HG03442 (cell line): ENCODE results near the gene IL17C.
"Not testable (repeated sequence)": the region's sequence is repeated elsewhere in the genome, so short reads cannot be mapped to it uniquely, and the experiment has no call there.

Source experiments
- ATAC-seq: cut with Tn5 transposase; IDR thresholded peaks from one replicate; pipeline ENCODE4 v1.9.1; 2021; ENCODE audit warnings: mild to moderate bottlenecking, moderate library complexity; ENCODE audit not compliant: unreplicated experiment

IL17C gene

GRCh38 chr16:88655733-88656281 is 17.4 kb downstream of the IL17C start:
- ATAC-seq: no peak

GRCh38 chr16:88656291-88656980 is 18.1 kb downstream of the IL17C start:
- ATAC-seq: no peak

GRCh38 chr16:88657371-88657770 is 19.0 kb downstream of the IL17C start:
- ATAC-seq: no peak

GRCh38 chr16:88658714-88659113 is 20.3 kb downstream of the IL17C start:
- no peak for ATAC-seq

- no peak for ATAC-seq
Observed at GRCh38 chr16:88659160-88659559, 20.8 kb downstream of the IL17C start.

GRCh38 chr16:88661468-88661867 is 23.1 kb downstream of the IL17C start:
- ATAC-seq: no peak

- ATAC-seq: no peak
Observed at GRCh38 chr16:88662222-88662842, 24.0 kb downstream of the IL17C start.

- ATAC-seq: peak; percentile 92
Observed at GRCh38 chr16:88662843-88663606, 24.7 kb downstream of the IL17C start, which contains the start of gene MVD. Gene MVD, minus strand, starts transcription at chr16:88663091. Its CDS starts 11 bp downstream, at chr16:88663080.

- ATAC-seq: no peak
Observed at GRCh38 chr16:88665148-88665547, 26.8 kb downstream of the IL17C start.

GRCh38 chr16:88665570-88665969 is 27.2 kb downstream of the IL17C start:
- ATAC-seq: no peak

GRCh38 chr16:88667461-88667860 is 29.1 kb downstream of the IL17C start:
- no peak for ATAC-seq

GRCh38 chr16:88669493-88669892 is 31.1 kb downstream of the IL17C start:
- not testable (repeated sequence) for ATAC-seq

- ATAC-seq: no peak
Observed at GRCh38 chr16:88669980-88670379, 31.6 kb downstream of the IL17C start.

GRCh38 chr16:88671806-88672205 is 33.4 kb downstream of the IL17C start:
- ATAC-seq: no peak

GRCh38 chr16:88672776-88673175 is 34.4 kb downstream of the IL17C start:
- no peak for ATAC-seq

GRCh38 chr16:88673716-88674379 is 35.5 kb downstream of the IL17C start:
- no peak for ATAC-seq

- ATAC-seq: no peak
Observed at GRCh38 chr16:88676502-88677242, 38.3 kb downstream of the IL17C start.

- ATAC-seq: no peak
Observed at GRCh38 chr16:88677721-88678120, 39.3 kb downstream of the IL17C start.

GRCh38 chr16:88678224-88678979 is 40.0 kb downstream of the IL17C start:
- no peak for ATAC-seq
